IPS-20b (cell line): ENCODE measurements around the gene INSL3.

Experiments used
- H3K27ac ChIP-seq: one replicate; pipeline ENCODE4 v1.5.1; 2013; ENCODE audit warnings: low read length
- H3K27me3 ChIP-seq: 2 replicates; pipeline ENCODE4 v1.6.1; 2013; ENCODE audit warnings: mild to moderate bottlenecking, low read length, inconsistent platforms; ENCODE audit not compliant: insufficient read depth
- H3K36me3 ChIP-seq: 2 replicates; pipeline ENCODE4 v1.6.1; 2013; ENCODE audit warnings: low read depth, mild to moderate bottlenecking, inconsistent platforms, low read length, moderate library complexity; ENCODE audit not compliant: insufficient read depth
- H3K4me1 ChIP-seq: 2 replicates; pipeline ENCODE4 v1.6.1; 2013; ENCODE audit warnings: mild to moderate bottlenecking, control low read depth, inconsistent platforms, low read length, moderate library complexity; ENCODE audit not compliant: insufficient read depth
- H3K4me3 ChIP-seq: 2 replicates; pipeline ENCODE4 v1.5.1; 2013; ENCODE audit warnings: mild to moderate bottlenecking, low read length, inconsistent platforms
- H3K9ac ChIP-seq: 2 replicates; pipeline ENCODE4 v1.6.1; 2013; ENCODE audit warnings: low read depth, mild to moderate bottlenecking, inconsistent platforms, low read length, moderate library complexity
- H3K9me3 ChIP-seq: 2 replicates; pipeline ENCODE4 v1.6.1; 2013; ENCODE audit warnings: mild to moderate bottlenecking, low read depth, low read length, inconsistent platforms; ENCODE audit not compliant: insufficient read depth

Gene INSL3

GRCh38 chr19:17830567-17831418 is 9.5 kb upstream of the INSL3 start:
- Histone ChIP-seq H3K4me3 (peak overlapping the region; percentile 79), H3K27ac (peak overlapping the region; percentile 40), H3K9me3 (no peaks in the 10 kb centered on the region), H3K4me1 (peaks cover 3% of the 10 kb centered on the region; the same call in 1 of the 2 replicates), H3K36me3 (no peaks in the 10 kb centered on the region), H3K9ac (peak overlapping the region; percentile 68), H3K27me3 (peaks cover 6% of the 10 kb centered on the region)

DNA sequence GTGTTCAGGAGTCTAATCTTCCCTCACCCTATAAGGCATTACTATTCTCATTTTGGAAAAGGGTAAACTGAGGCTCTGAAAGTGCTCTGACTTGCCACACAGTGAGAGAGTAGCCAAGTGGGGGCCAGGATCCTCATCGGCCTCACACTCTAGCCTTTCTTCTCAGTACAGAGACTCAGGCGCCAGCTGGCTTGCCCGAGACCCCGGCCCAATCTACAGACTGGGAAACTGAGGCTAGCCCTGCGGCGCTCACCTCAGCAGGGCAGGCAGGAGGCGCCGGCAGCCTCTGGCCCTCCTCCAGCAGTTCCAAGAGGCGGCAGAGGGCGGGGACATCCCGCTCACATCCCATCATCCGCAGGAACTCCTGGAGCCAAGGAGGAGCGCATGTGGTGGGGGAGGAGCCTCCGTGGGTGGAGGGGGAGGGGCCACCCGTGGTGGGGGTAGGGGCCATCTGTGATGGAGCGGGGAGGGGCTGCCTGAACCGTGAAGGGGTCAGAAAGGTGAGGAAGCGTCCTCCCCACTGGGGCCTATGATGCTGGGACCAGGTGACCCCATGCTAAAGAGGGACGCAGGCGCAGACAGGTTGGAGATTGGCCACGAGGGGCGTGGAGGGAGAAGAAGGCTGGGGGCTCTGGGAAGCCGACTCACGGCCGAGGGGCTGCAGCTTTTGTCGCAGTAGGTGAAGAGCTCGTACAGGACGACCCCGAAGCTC is 8.7 kb upstream of the INSL3 start:
- Histone ChIP-seq H3K4me3 (peak overlapping the region; percentile 79), H3K9ac (peak overlapping the region; percentile 68), H3K27ac (peak overlapping the region; percentile 40), H3K36me3 (no peaks in the 10 kb centered on the region), H3K4me1 (peaks cover 3% of the 10 kb centered on the region; the same call in 1 of the 2 replicates), H3K9me3 (no peaks in the 10 kb centered on the region), H3K27me3 (peaks cover 6% of the 10 kb centered on the region)

DNA sequence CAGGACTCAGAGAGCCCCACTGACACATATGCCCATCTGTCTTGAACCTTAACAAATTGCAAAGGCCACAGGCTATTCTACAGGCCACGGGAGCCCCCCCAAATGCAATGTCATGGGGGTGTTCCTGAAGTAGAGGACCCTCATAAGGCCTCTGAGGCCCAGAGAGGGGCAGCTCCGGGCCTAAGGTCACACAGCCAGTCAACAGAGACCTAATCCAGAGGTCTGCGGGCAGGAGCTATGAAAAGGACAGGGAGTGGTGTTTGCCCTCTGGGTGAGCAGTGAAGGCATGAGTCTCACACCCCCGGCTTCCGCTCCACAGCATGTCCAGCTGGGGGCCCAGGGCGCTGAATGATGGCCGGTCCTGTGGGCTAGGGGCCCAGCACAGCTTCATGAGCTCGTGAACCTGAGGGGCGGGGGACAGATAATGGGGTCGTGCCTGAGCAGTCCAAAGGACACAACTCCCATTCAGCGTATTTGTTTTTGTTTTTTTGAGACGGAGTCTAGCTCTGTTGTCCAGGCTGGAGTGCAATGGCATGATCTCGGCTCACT is 5.3 kb upstream of the INSL3 start:
- Histone ChIP-seq H3K27ac (no peak overlapping the region), H3K4me3 (no peak overlapping the region), H3K9me3 (no peaks in the 10 kb centered on the region), H3K9ac (no peak overlapping the region), H3K4me1 (peaks cover 3% of the 10 kb centered on the region; the same call in 1 of the 2 replicates), H3K36me3 (no peaks in the 10 kb centered on the region), H3K27me3 (peaks cover 3% of the 10 kb centered on the region)

GRCh38 chr19:17824339-17824738 is 3.0 kb upstream of the INSL3 start:
- Histone ChIP-seq H3K27me3 (no peaks in the 10 kb centered on the region), H3K9me3 (no peaks in the 10 kb centered on the region), H3K36me3 (no peaks in the 10 kb centered on the region), H3K9ac (no peak overlapping the region), H3K27ac (no peak overlapping the region), H3K4me3 (no peak overlapping the region), H3K4me1 (no peaks in the 10 kb centered on the region)

DNA sequence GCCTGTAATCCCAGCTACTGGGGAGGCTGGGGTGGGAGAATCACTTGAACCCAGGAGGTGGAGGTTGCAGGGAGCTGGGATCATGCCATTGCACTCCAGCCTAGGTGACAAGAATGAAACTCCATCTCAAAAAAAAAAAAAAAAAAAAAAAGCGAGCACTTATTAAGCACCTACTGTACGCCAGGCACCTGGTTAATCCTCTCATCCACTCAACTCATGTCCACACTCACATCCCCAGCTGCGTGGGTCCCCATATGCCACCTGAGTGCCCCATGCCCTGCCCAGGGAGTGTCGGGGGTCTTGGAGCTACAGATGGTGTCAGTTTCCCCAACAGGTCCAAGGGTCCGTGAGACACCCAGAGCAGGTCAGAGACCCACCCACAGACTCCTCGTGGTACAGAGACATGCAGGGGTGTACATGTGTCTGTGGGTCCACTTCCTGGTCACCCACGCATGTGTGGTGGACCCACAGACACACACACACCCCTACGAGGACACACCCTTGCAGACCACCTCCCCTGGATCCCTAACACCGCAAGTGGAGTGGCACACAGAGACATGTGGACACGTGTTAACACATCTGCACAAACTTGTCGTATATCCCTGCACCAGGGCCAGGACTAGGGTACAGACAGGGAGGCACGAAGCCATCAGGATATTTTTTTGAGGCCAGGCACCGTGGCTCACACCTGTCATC is 3.5 kb downstream of the INSL3 start:
- Histone ChIP-seq H3K9ac (no peak overlapping the region), H3K27me3 (no peaks in the 10 kb centered on the region), H3K9me3 (no peaks in the 10 kb centered on the region), H3K36me3 (no peaks in the 10 kb centered on the region), H3K27ac (no peak overlapping the region), H3K4me1 (no peaks in the 10 kb centered on the region), H3K4me3 (no peak overlapping the region)

DNA sequence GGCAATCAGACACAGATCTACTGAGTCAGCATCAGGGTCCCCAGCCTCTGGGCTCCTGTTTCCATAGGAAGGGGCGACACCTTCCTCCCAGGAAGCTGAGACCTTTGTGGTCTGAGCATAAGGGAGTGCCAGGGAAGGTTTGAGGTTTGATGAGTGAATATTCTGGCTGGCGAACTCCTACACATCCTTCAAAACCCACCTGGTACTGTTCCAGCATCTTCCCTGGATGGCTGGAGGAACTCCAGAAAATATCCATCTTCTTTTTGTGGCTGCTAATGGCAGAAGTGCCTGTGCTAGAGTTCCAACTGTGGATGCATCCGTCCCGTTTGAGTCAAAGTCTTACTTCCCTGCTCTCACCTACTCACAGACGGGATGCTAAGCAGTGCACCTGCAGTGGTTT is 9.2 kb downstream of the INSL3 start:
- no peak overlapping the region for H3K27ac ChIP-seq
- no peaks in the 10 kb centered on the region for H3K36me3 ChIP-seq
- no peaks in the 10 kb centered on the region for H3K4me1 ChIP-seq
- H3K4me3 ChIP-seq, result no peak overlapping the region
- H3K9me3 ChIP-seq, result no peaks in the 10 kb centered on the region
- no peak overlapping the region for H3K9ac ChIP-seq
- no peaks in the 10 kb centered on the region for H3K27me3 ChIP-seq

DNA sequence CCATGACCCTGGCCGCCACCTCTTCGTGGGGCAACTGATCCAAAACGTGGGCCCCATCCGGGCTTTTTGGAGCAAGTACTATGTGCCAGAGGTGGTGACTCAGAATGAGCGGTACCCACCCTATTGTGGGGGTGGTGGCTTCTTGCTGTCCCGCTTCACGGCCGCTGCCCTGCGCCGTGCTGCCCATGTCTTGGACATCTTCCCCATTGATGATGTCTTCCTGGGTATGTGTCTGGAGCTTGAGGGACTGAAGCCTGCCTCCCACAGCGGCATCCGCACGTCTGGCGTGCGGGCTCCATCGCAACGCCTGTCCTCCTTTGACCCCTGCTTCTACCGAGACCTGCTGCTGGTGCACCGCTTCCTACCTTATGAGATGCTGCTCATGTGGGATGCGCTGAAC is 9.6 kb downstream of the INSL3 start:
- Histone ChIP-seq H3K9ac (no peak overlapping the region), H3K27ac (no peak overlapping the region), H3K4me3 (no peak overlapping the region), H3K9me3 (no peaks in the 10 kb centered on the region), H3K4me1 (no peaks in the 10 kb centered on the region), H3K36me3 (no peaks in the 10 kb centered on the region), H3K27me3 (no peaks in the 10 kb centered on the region)

GRCh38 chr19:17811103-17811502 is 10.2 kb downstream of the INSL3 start:
- no peaks in the 10 kb centered on the region for H3K4me1 ChIP-seq
- H3K27me3 ChIP-seq, result no peaks in the 10 kb centered on the region
- H3K9ac ChIP-seq, result no peak overlapping the region
- no peak overlapping the region for H3K27ac ChIP-seq
- H3K36me3 ChIP-seq, result no peaks in the 10 kb centered on the region
- H3K4me3 ChIP-seq, result no peak overlapping the region
- no peaks in the 10 kb centered on the region for H3K9me3 ChIP-seq

DNA sequence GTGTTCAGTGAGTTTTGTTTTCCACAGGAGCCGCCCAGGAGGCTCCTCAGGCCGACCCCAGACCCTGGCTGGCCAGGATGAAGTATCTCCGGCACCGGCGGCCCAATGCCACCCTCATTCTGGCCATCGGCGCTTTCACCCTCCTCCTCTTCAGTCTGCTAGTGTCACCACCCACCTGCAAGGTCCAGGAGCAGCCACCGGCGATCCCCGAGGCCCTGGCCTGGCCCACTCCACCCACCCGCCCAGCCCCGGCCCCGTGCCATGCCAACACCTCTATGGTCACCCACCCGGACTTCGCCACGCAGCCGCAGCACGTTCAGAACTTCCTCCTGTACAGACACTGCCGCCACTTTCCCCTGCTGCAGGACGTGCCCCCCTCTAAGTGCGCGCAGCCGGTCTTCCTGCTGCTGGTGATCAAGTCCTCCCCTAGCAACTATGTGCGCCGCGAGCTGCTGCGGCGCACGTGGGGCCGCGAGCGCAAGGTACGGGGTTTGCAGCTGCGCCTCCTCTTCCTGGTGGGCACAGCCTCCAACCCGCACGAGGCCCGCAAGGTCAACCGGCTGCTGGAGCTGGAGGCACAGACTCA is 13.5 kb downstream of the INSL3 start:
- H3K27me3 ChIP-seq, result no peaks in the 10 kb centered on the region
- H3K9me3 ChIP-seq, result no peaks in the 10 kb centered on the region
- H3K27ac ChIP-seq, result no peak overlapping the region
- H3K36me3 ChIP-seq, result no peaks in the 10 kb centered on the region
- no peak overlapping the region for H3K9ac ChIP-seq
- no peak overlapping the region for H3K4me3 ChIP-seq
- H3K4me1 ChIP-seq, result no peaks in the 10 kb centered on the region

GRCh38 chr19:17806945-17807344 is 14.4 kb downstream of the INSL3 start:
- H3K4me1 ChIP-seq, result no peaks in the 10 kb centered on the region
- H3K9me3 ChIP-seq, result no peaks in the 10 kb centered on the region
- H3K4me3 ChIP-seq, result no peak overlapping the region

DNA sequence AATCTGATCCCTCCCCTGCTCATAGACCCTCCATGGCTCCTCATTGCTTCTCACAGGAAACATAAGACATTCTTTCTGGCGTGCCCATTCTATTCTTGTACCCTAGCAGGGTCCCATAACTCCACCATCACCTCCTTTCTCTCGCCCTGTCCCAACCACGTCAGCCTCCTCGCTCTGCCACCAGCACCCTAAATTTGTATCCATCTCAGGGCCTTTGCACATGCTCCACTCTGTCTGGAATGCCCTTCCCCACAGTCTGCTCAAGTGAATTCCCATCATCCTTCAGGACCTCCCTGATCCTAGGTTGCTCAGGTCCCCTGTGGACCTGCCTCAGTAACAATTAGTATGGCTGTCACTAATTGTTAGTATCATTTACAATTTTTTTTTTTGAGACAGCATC is 15.9 kb downstream of the INSL3 start:
- H3K4me1 ChIP-seq, result no peaks in the 10 kb centered on the region
- H3K4me3 ChIP-seq, result no peak overlapping the region
- no peaks in the 10 kb centered on the region for H3K36me3 ChIP-seq
- H3K27ac ChIP-seq, result no peak overlapping the region
- H3K9me3 ChIP-seq, result no peaks in the 10 kb centered on the region
- H3K27me3 ChIP-seq, result no peaks in the 10 kb centered on the region
- H3K9ac ChIP-seq, result no peak overlapping the region

More at GRCh38 chr19:17806945-17807344, 14.4 kb downstream of the INSL3 start:
- H3K9ac ChIP-seq, result no peak overlapping the region
- no peaks in the 10 kb centered on the region for H3K27me3 ChIP-seq
- no peaks in the 10 kb centered on the region for H3K36me3 ChIP-seq
- H3K27ac ChIP-seq, result no peak overlapping the region
